MM.1S (cell line): Measurements from ENCODE around the gene DSEL.

Experiments used
- DNase-seq: peaks from one replicate; pipeline ENCODE4 v3.0.0-alpha.2; 2015
- H2AFZ ChIP-seq: fragments of 300-600 bp; sonication (generic); 2 replicates; pipeline ENCODE4 v1.6.0; 2016; ENCODE audit warnings: antibody characterized with exemption, low read length
- H3F3A ChIP-seq: fragments of 300-600 bp; sonication (generic); 2 replicates; pipeline ENCODE4 v1.6.1; 2016; ENCODE audit warnings: mild to moderate bottlenecking, antibody characterized with exemption, low read length, moderate library complexity, mixed read lengths; ENCODE audit not compliant: insufficient read depth
- H3K27ac ChIP-seq: fragments of 300-600 bp; sonication (generic); 2 replicates; pipeline ENCODE4 v1.5.1; 2016; ENCODE audit warnings: mild to moderate bottlenecking, low read length
- H3K27me3 ChIP-seq: fragments of 300-600 bp; sonication (generic); replicated peaks from 2 replicates; pipeline ENCODE4 v1.6.0; 2016; ENCODE audit warnings: low read length; ENCODE audit not compliant: insufficient read depth
- H3K36me3 ChIP-seq: fragments of 300-600 bp; sonication (generic); replicated peaks from 2 replicates; pipeline ENCODE4 v1.6.1; 2016; ENCODE audit warnings: mild to moderate bottlenecking, low read length, mixed read lengths; ENCODE audit not compliant: insufficient read depth
- H3K4me1 ChIP-seq: fragments of 300-600 bp; sonication (generic); 2 replicates; pipeline ENCODE4 v1.6.1; 2016; ENCODE audit warnings: low read length, mixed read lengths
- H3K4me2 ChIP-seq: fragments of 300-600 bp; sonication (generic); 2 replicates; pipeline ENCODE4 v1.6.0; 2016; ENCODE audit warnings: low read depth, low read length
- H3K4me3 ChIP-seq: fragments of 300-600 bp; sonication (generic); 2 replicates; pipeline ENCODE4 v1.5.1; 2016; ENCODE audit warnings: low read length, mixed read lengths
- H3K79me2 ChIP-seq: fragments of 300-600 bp; sonication (generic); 2 replicates; pipeline ENCODE4 v1.6.1; 2016; ENCODE audit warnings: mixed run types, low read length, mixed read lengths
- H3K9ac ChIP-seq: fragments of 300-600 bp; sonication (generic); 2 replicates; pipeline ENCODE4 v1.6.1; 2016; ENCODE audit warnings: low read length, mixed read lengths
- H3K9me2 ChIP-seq: fragments of 300-600 bp; sonication (generic); replicated peaks from 2 replicates; pipeline ENCODE4 v1.6.1; 2016; ENCODE audit warnings: mild to moderate bottlenecking, low read length, mixed read lengths; ENCODE audit not compliant: insufficient read depth
- H3K9me3 ChIP-seq: fragments of 300-600 bp; sonication (generic); replicated peaks from 2 replicates; pipeline ENCODE4 v1.6.1; 2016; ENCODE audit warnings: mild to moderate bottlenecking, low read length, mixed read lengths; ENCODE audit not compliant: insufficient read depth
- H4K20me1 ChIP-seq: fragments of 300-600 bp; sonication (generic); 2 replicates; pipeline ENCODE4 v1.6.1; 2016; ENCODE audit warnings: mild to moderate bottlenecking, low read length, moderate library complexity, mixed read lengths; ENCODE audit not compliant: insufficient read depth
- EZH2 ChIP-seq: fragments of 300-600 bp; sonication (generic); optimal IDR thresholded peaks from 2 replicates; pipeline ENCODE3; 2017; ENCODE audit warnings: low read depth, mild to moderate bottlenecking, antibody characterized with exemption, low read length, mixed read lengths
- EZH2phosphoT487 ChIP-seq: fragments of 300-600 bp; sonication (generic); IDR thresholded peaks from 2 replicates; pipeline ENCODE4 v1.6.1; 2018; ENCODE audit warnings: antibody characterized with exemption, low read length
- TF ChIP-seq, protein P1 (sequence below): fragments of 300-600 bp; sonication (generic); IDR thresholded peaks from 2 replicates; pipeline ENCODE4 v1.5.1; 2016; ENCODE audit warnings: antibody characterized with exemption, low read length, mixed read lengths

The DSEL gene

DNA sequence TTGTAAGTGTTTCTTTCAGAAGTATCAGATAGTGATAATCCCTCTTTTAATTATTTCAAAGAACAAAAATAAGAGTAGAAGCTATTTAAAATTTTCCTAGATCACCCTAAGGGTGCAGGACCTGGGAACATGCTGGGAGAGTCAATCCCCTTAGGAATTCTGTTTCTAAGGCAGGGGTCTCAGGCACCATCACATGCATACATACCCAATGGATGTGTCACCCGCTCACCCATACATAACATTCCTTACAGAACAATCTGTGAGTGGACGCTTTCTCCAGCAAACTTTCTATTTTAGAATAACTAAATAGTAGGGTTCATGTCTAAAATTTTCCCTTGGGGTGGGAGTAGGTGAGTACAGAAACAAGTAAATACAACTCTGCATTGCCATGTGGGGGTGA lies 8.4 kb downstream of the DSEL start:
- H3K36me3 ChIP-seq: no peaks in the 10 kb centered on the region
- no peak for TF ChIP-seq EZH2
- TF ChIP-seq EZH2phosphoT487: no peak
- TF ChIP-seq, protein P1, sequence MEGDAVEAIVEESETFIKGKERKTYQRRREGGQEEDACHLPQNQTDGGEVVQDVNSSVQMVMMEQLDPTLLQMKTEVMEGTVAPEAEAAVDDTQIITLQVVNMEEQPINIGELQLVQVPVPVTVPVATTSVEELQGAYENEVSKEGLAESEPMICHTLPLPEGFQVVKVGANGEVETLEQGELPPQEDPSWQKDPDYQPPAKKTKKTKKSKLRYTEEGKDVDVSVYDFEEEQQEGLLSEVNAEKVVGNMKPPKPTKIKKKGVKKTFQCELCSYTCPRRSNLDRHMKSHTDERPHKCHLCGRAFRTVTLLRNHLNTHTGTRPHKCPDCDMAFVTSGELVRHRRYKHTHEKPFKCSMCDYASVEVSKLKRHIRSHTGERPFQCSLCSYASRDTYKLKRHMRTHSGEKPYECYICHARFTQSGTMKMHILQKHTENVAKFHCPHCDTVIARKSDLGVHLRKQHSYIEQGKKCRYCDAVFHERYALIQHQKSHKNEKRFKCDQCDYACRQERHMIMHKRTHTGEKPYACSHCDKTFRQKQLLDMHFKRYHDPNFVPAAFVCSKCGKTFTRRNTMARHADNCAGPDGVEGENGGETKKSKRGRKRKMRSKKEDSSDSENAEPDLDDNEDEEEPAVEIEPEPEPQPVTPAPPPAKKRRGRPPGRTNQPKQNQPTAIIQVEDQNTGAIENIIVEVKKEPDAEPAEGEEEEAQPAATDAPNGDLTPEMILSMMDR: no peak
- H3K9ac ChIP-seq: no peak overlapping the region
- no peaks in the 10 kb centered on the region for H4K20me1 ChIP-seq
- no peaks in the 10 kb centered on the region for H3F3A ChIP-seq
- no peaks in the 10 kb centered on the region for H3K9me2 ChIP-seq
- no peaks in the 10 kb centered on the region for H3K27me3 ChIP-seq
- H3K79me2 ChIP-seq: no peaks in the 10 kb centered on the region
- no peak for DNase-seq
- no peak overlapping the region for H2AFZ ChIP-seq
- no peaks in the 10 kb centered on the region for H3K9me3 ChIP-seq
- no peaks in the 10 kb centered on the region for H3K4me1 ChIP-seq
- H3K4me3 ChIP-seq: no peak overlapping the region
- H3K27ac ChIP-seq: no peak overlapping the region
- no peak overlapping the region for H3K4me2 ChIP-seq

DNA sequence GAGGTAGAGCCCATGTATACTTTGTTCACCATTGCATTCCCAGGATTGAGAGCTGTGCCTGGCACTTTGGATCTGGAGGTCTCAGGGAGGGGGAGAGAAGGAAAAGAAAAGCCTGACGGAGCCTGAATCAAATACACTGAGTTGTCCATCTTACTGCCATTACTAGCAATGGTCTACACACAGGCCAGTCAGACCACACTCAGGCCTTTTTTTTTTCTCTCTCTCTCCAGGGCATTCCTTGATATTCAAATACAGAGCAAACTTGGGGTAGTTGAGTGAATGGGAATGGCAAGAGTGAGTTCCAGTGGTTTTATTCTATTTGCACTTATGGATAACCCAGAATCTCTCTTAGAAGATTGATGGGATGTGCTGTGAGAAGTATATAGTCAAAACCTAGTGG lies 11.8 kb downstream of the DSEL start:
- Histone ChIP-seq H3K27ac (no peak overlapping the region), H2AFZ (no peak overlapping the region), H3F3A (no peaks in the 10 kb centered on the region), H3K9me2 (no peaks in the 10 kb centered on the region), H3K4me1 (no peaks in the 10 kb centered on the region), H3K27me3 (no peaks in the 10 kb centered on the region), H3K4me2 (no peak overlapping the region), H3K9me3 (no peaks in the 10 kb centered on the region), H3K79me2 (no peaks in the 10 kb centered on the region), H4K20me1 (no peaks in the 10 kb centered on the region), H3K36me3 (no peaks in the 10 kb centered on the region), H3K4me3 (no peak overlapping the region), H3K9ac (no peak overlapping the region)
- TF ChIP-seq, protein P1: no peak
- TF ChIP-seq EZH2phosphoT487 (no peak), EZH2 (no peak)
- DNase-seq: no peak

DNA sequence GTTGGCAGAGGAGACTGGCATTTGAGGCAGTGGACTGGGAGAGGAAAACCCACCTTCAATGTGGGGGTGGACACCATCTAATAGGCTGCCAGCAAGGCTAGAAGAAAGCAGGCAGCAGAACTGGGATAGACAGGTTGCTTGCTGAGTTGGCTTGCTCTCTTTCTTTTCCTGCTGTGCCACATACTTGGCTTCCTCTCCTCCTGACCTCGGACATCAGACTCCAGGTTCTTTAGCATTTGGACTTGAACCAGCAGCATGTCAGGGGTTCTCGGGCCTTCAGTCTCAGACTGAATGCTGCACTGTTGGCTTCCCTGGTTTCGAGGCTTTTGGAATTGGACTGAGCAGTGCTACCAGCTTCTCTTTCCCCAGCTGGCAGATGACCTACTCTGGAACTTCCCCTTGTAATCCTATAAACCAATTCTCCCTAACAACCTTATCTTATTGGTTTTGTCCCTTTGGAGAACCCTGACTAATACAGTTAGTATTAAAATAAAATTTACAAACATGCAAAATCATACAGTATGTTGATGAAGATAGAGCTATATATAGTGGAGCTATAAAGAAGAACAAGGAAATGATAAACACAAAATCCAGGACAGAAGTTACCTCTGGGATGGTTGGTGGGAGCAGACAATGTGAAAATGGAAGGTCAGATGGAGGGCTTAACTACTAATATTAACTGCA lies 15.9 kb downstream of the DSEL start:
- no peak for DNase-seq
- Histone ChIP-seq H3K9me3 (no peaks in the 10 kb centered on the region), H3K9me2 (no peaks in the 10 kb centered on the region), H3K27ac (no peak overlapping the region), H4K20me1 (no peaks in the 10 kb centered on the region), H3K9ac (no peak overlapping the region), H3K4me3 (no peak overlapping the region), H3K79me2 (no peaks in the 10 kb centered on the region), H3K27me3 (no peaks in the 10 kb centered on the region), H3K4me1 (no peaks in the 10 kb centered on the region), H3F3A (no peaks in the 10 kb centered on the region), H3K36me3 (no peaks in the 10 kb centered on the region), H2AFZ (no peak overlapping the region), H3K4me2 (no peak overlapping the region)
- TF ChIP-seq EZH2phosphoT487 (no peak), EZH2 (no peak)
- TF ChIP-seq, protein P1: no peak
